Measurements from ENCODE around the gene SEMA7A.

Gene SEMA7A

GRCh38 chr15:74418575-74419338, 15.0 kb downstream of the SEMA7A start:
- Histone ChIP-seq H4K20me1 (ENCODE audit: insufficient read depth, low read length) (peaks cover 100% of the 10 kb centered on the region), H3K27ac (ENCODE audit: low read length) (0 out of 2 replicates have a peak overlapping the region, but pooled peaks have one; percentile 6), H3K9ac (ENCODE audit: low read length) (no peak overlapping the region), H3K4me2 (ENCODE audit: low read length) (no peak overlapping the region), H3K4me1 (ENCODE audit: low read length) (peaks cover 71% of the 10 kb centered on the region), H3K4me3 (ENCODE audit: low read length) (no peak overlapping the region), H2AFZ (ENCODE audit: low read depth, low read length) (no peak overlapping the region), H3K79me2 (ENCODE audit: low read length) (peaks cover 100% of the 10 kb centered on the region), H3K27me3 (ENCODE audit: low read depth, low read length) (no peaks in the 10 kb centered on the region), H3K36me3 (replicated peaks; ENCODE audit: low read depth, low read length) (peaks cover 100% of the 10 kb centered on the region), H3K9me3 (ENCODE audit: insufficient read depth, low read length) (no peaks in the 10 kb centered on the region)
- no peak for TF ChIP-seq EZH2phosphoT487 (IDR thresholded peaks at IDR 0.05; ENCODE audit: low read depth)
- TF ChIP-seq CTCF (IDR thresholded peaks at IDR 0.05; ENCODE audit: low read depth, low read length) = no peak

DNA sequence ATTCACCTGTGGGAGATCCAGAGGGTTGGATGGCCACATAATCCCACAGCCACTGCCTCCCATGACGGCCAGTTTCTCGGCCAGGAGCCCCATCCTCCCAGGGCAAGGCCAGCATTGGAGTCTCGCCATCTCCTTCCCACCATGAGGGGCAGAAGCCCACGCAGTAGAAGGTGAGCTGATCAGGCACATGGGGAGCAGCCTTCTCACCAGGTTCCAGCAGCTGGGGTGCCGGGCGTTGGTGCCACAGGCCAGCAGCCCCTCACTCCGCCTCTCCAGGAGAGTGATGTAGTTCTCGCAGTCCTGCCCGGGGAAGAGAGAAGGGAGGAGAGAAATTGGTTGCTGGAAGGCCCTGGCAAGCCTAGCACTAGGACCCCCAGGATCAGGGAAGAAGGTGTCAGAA, 16.1 kb downstream of the SEMA7A start:
- no peak overlapping the region for H3K4me3 ChIP-seq (ENCODE audit: low read length)
- H3K4me2 ChIP-seq (ENCODE audit: low read length) = no peak overlapping the region
- H2AFZ ChIP-seq (ENCODE audit: low read depth, low read length) = no peak overlapping the region
- H4K20me1 ChIP-seq (ENCODE audit: insufficient read depth, low read length) = peaks cover 100% of the 10 kb centered on the region
- H3K4me1 ChIP-seq (ENCODE audit: low read length) = peaks cover 60% of the 10 kb centered on the region
- no peak for TF ChIP-seq CTCF (IDR thresholded peaks at IDR 0.05; ENCODE audit: low read depth, low read length)
- no peak for TF ChIP-seq EZH2phosphoT487 (IDR thresholded peaks at IDR 0.05; ENCODE audit: low read depth)
- peaks cover 100% of the 10 kb centered on the region for H3K79me2 ChIP-seq (ENCODE audit: low read length)
- H3K27me3 ChIP-seq (ENCODE audit: low read depth, low read length) = no peaks in the 10 kb centered on the region
- H3K9ac ChIP-seq (ENCODE audit: low read length) = no peak overlapping the region
- H3K9me3 ChIP-seq (ENCODE audit: insufficient read depth, low read length) = no peaks in the 10 kb centered on the region
- H3K27ac ChIP-seq (ENCODE audit: low read length) = no peak overlapping the region; the same call in 1 of the 2 replicates
- peaks cover 100% of the 10 kb centered on the region for H3K36me3 ChIP-seq (replicated peaks; ENCODE audit: low read depth, low read length)

- Histone ChIP-seq H3K4me2 (ENCODE audit: low read length) (no peak overlapping the region), H3K36me3 (replicated peaks; ENCODE audit: low read depth, low read length) (peaks cover 96% of the 10 kb centered on the region), H3K9me3 (ENCODE audit: insufficient read depth, low read length) (no peaks in the 10 kb centered on the region), H3K27ac (ENCODE audit: low read length) (no peak overlapping the region; the same call in 1 of the 2 replicates), H3K9ac (ENCODE audit: low read length) (no peak overlapping the region), H3K4me3 (ENCODE audit: low read length) (no peak overlapping the region), H3K79me2 (ENCODE audit: low read length) (peaks cover 96% of the 10 kb centered on the region), H4K20me1 (ENCODE audit: insufficient read depth, low read length) (peaks cover 100% of the 10 kb centered on the region), H3K27me3 (ENCODE audit: low read depth, low read length) (no peaks in the 10 kb centered on the region), H2AFZ (ENCODE audit: low read depth, low read length) (no peak overlapping the region), H3K4me1 (ENCODE audit: low read length) (peaks cover 56% of the 10 kb centered on the region)
- no peak for TF ChIP-seq EZH2phosphoT487 (IDR thresholded peaks at IDR 0.05; ENCODE audit: low read depth)
- no peak for TF ChIP-seq CTCF (IDR thresholded peaks at IDR 0.05; ENCODE audit: low read depth, low read length)
Observed at GRCh38 chr15:74417225-74417624, 16.5 kb downstream of the SEMA7A start.

DNA sequence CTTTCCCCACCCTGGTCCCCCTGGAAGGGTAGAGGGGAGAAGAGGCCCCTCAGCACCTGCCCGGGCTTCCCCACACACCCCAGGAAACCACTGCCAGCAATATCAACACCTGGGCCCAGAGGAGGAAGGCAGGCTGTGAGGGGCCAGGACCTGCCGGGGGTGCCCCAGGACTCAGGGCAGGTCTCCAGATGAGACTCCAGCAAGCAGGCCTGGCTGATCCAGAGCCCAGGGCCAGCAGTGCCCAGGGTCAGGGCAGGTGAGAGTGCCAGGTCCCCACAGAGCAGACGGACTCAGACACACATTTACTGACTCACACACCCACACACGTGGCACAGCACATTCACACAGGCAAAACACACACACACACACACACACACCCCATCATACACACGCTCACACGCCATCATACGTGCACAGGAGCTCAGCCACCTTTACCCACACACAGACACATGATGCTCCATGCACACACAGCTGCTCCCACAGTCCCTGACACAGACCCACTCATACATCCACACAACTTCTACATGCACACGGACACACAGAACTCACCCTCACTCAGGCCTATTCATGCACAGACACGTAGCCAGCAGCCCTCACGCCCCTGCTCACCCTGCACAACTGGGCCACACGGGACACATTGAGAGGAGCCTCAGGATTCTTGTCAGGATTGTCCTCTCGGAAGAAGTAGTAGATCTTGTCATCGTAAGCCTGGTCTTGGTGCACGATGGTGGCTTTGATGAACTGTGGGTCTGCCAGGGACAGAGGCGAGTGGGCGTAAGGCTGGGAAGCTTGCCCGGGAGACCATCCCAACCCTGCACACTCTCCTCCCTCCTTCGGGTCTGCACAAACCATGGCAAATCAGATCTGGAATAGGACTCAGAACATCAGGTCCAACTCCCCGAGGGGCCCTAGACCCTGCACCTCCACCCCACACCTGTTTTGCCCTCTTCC, 17.5 kb downstream of the SEMA7A start:
- H3K9ac ChIP-seq (ENCODE audit: low read length) = no peak overlapping the region
- no peak overlapping the region for H3K4me3 ChIP-seq (ENCODE audit: low read length)
- no peak for TF ChIP-seq EZH2phosphoT487 (IDR thresholded peaks at IDR 0.05; ENCODE audit: low read depth)
- no peak for TF ChIP-seq CTCF (IDR thresholded peaks at IDR 0.05; ENCODE audit: low read depth, low read length)
- H3K4me1 ChIP-seq (ENCODE audit: low read length) = peaks cover 46% of the 10 kb centered on the region
- peaks cover 96% of the 10 kb centered on the region for H3K79me2 ChIP-seq (ENCODE audit: low read length)
- no peak overlapping the region for H3K4me2 ChIP-seq (ENCODE audit: low read length)
- H3K36me3 ChIP-seq (replicated peaks; ENCODE audit: low read depth, low read length) = peaks cover 96% of the 10 kb centered on the region
- H2AFZ ChIP-seq (ENCODE audit: low read depth, low read length) = no peak overlapping the region
- H3K9me3 ChIP-seq (ENCODE audit: insufficient read depth, low read length) = no peaks in the 10 kb centered on the region
- no peaks in the 10 kb centered on the region for H3K27me3 ChIP-seq (ENCODE audit: low read depth, low read length)
- peaks cover 100% of the 10 kb centered on the region for H4K20me1 ChIP-seq (ENCODE audit: insufficient read depth, low read length)
- H3K27ac ChIP-seq (ENCODE audit: low read length) = peak overlapping the region; percentile 31

Measured in OCI-LY3 (cell line).